A673 (cell line): ENCODE measurements around the gene ATP2B2. TPM values are rescaled to one million over a fixed set of nuclear protein-coding genes. Genes with fewer than 3 reads are reported as not detected.

Source experiments
- BruUV-seq: library from RNA; stranded (reverse); fragments of 400-500 nt; replicated peaks from 2 replicates; lab custom pipeline; 2021; lab: Mats Ljungman, UMichigan
- CTCF ChIA-PET: fragments of 300-600 bp; sonication (Branson Sonifier 250); formaldehyde crosslinking; loops from one replicate; lab custom pipeline; 2022; ENCODE audit warnings: antibody characterized with exemption; lab: Charles Lee
- POLR2A ChIA-PET: fragments of 300-600 bp; sonication (Branson Sonifier 250); formaldehyde crosslinking; loops from one replicate; lab custom pipeline; 2022; ENCODE audit warnings: antibody characterized with exemption; ENCODE audit not compliant: low non-redundant PET; lab: Charles Lee
- DNase-seq: peaks from one replicate; pipeline ENCODE4 v3.0.0-alpha.2; 2015; ENCODE audit warnings: low spot score
- H3K27ac ChIP-seq: fragments of 200-600 bp; sonication (generic); 2 replicates; pipeline ENCODE4 v1.5.1; 2016; ENCODE audit warnings: mixed run types, low read depth, mild to moderate bottlenecking, mixed read lengths, antibody characterized with exemption, low read length; ENCODE audit not compliant: poor library complexity, severe bottlenecking
- H3K27me3 ChIP-seq: fragments of 200-600 bp; sonication (generic); replicated peaks from 2 replicates; pipeline ENCODE4 v1.6.1; 2017; ENCODE audit warnings: mixed run types, low read depth, mild to moderate bottlenecking, mixed read lengths, antibody characterized with exemption, low read length; ENCODE audit not compliant: insufficient read depth, poor library complexity
- H3K36me3 ChIP-seq: fragments of 200-600 bp; sonication (generic); 2 replicates; pipeline ENCODE4 v1.6.1; 2016; ENCODE audit warnings: mixed run types, mild to moderate bottlenecking, mixed read lengths, antibody characterized with exemption, low read length; ENCODE audit not compliant: insufficient read depth, poor library complexity, severe bottlenecking
- H3K4me1 ChIP-seq: fragments of 200-600 bp; sonication (generic); 2 replicates; pipeline ENCODE4 v1.6.1; 2017; ENCODE audit warnings: mixed run types, mild to moderate bottlenecking, mixed read lengths, antibody characterized with exemption, low read length; ENCODE audit not compliant: insufficient read depth, poor library complexity, severe bottlenecking
- H3K4me3 ChIP-seq: fragments of 200-600 bp; sonication (generic); 2 replicates; pipeline ENCODE4 v1.5.1; 2016; ENCODE audit warnings: low read depth, mixed run types, mild to moderate bottlenecking, mixed read lengths, low read length; ENCODE audit not compliant: poor library complexity, severe bottlenecking
- H3K9me3 ChIP-seq: fragments of 200-600 bp; sonication (generic); 2 replicates; pipeline ENCODE4 v1.6.1; 2016; ENCODE audit warnings: mixed run types, low read depth, mild to moderate bottlenecking, mixed read lengths, antibody characterized with exemption, low read length; ENCODE audit not compliant: poor library complexity, severe bottlenecking
- CTCF ChIP-seq: fragments of 300-800, 200-600 bp; sonication (generic); conservative IDR thresholded peaks from 2 replicates; pipeline ENCODE4 v1.5.1; 2017; ENCODE audit warnings: low read depth, mild to moderate bottlenecking, antibody characterized with exemption, low read length, moderate library complexity, mixed read lengths
- EZH2 ChIP-seq: fragments of 200-600 bp; sonication (generic); IDR thresholded peaks from 2 replicates; pipeline ENCODE4 v1.6.1; 2017; ENCODE audit warnings: borderline replicate concordance, low read depth, mild to moderate bottlenecking, mixed read lengths, antibody characterized with exemption, low read length; ENCODE audit not compliant: poor library complexity, severe bottlenecking
- intact Hi-C: fragments of 100-400 bp; cut with micrococcal nuclease; formaldehyde crosslinking; loops from one replicate; pipeline ENCODE4 v1.10.0; 2022; ENCODE audit not compliant: unreplicated experiment
- total RNA-seq: library from RNA; stranded (reverse); gene quantifications from 2 replicates; pipeline ENCODE4 v1.2.3, GENCODE V29; 2021

ATP2B2 gene
- total RNA-seq, 1 experiment from 2014 or later, result 0.17 TPM

- no peaks in the 10 kb centered on the region for H3K36me3 ChIP-seq
- no peaks in the 10 kb centered on the region for H3K4me1 ChIP-seq
- H3K9me3 ChIP-seq, result no peaks in the 10 kb centered on the region
- POLR2A ChIA-PET, result no interaction called here
- H3K27me3 ChIP-seq, result no peaks in the 10 kb centered on the region
- no peak overlapping the region for H3K4me3 ChIP-seq
- H3K27ac ChIP-seq, result no peak overlapping the region
- DNase-seq, result no peak
- CTCF ChIA-PET, result no interaction called here
- intact Hi-C loops, result no loop called here
- no peak for TF ChIP-seq CTCF
- BruUV-seq, result no TSS peak
Measured at GRCh38 chr3:10356461-10356981, 148.9 kb downstream of the ATP2B2 start.

- CTCF ChIA-PET, result no interaction called here
- POLR2A ChIA-PET, result interaction anchor here (0.6 kb wide), 1 partner anchor 325 kb away, joined by 10 read pairs; no protein-coding TSS in a partner anchor
- TF ChIP-seq EZH2 (no peak), CTCF (no peak)
- intact Hi-C loops, result no loop called here
- no peaks in the 10 kb centered on the region for H3K4me1 ChIP-seq
- no peak overlapping the region for H3K4me3 ChIP-seq
- H3K9me3 ChIP-seq, result no peaks in the 10 kb centered on the region
- DNase-seq, result peak; percentile 46
- H3K27ac ChIP-seq, result no peak overlapping the region
- no peaks in the 10 kb centered on the region for H3K27me3 ChIP-seq
- BruUV-seq, result no TSS peak
- no peaks in the 10 kb centered on the region for H3K36me3 ChIP-seq
Measured at GRCh38 chr3:10354361-10355015, 150.9 kb downstream of the ATP2B2 start.

- Histone ChIP-seq H3K27ac (no peak overlapping the region), H3K4me3 (no peak overlapping the region), H3K36me3 (no peaks in the 10 kb centered on the region), H3K9me3 (no peaks in the 10 kb centered on the region), H3K27me3 (no peaks in the 10 kb centered on the region), H3K4me1 (no peaks in the 10 kb centered on the region)
- TF ChIP-seq CTCF (no peak), EZH2 (no peak)
- ChIA-PET POLR2A (no interaction called here), CTCF (no interaction called here)
- no TSS peak for BruUV-seq
- no peak for DNase-seq
- intact Hi-C loops, result no loop called here
Measured at GRCh38 chr3:10353661-10354360, 151.6 kb downstream of the ATP2B2 start.
